H1 (cell line): ENCODE results near the gene GSX1. TPM values are rescaled to one million over a fixed set of nuclear protein-coding genes. Genes with fewer than 3 reads are reported as not detected.

Experiments
- CTCF ChIA-PET: fragments of 300-600 bp; sonication (Branson Sonifier 250); formaldehyde crosslinking; loops from one replicate; lab custom pipeline; 2021; ENCODE audit not compliant: partially characterized antibody; lab: Charles Lee
- POLR2A ChIA-PET: fragments of 300-600 bp; sonication (Branson Sonifier 250); formaldehyde crosslinking; loops from one replicate; lab custom pipeline; 2021; ENCODE audit warnings: inconsistent platforms; ENCODE audit not compliant: partially characterized antibody; lab: Charles Lee
- DNase-seq, 2 experiments: peaks; one replicate each; pipeline versions ENCODE4 v3.0.0 to v3.0.0-alpha.2; 2010 to 2022; ENCODE audit warnings: low spot score in 2 of 2, low read depth in 1 of 2, mixed read lengths in 1 of 2
- FAIRE-seq: peaks from 2 replicates; lab custom pipeline; 2011; peaks lifted over from hg19 to GRCh38; lab: Jason Lieb, UNC
- H2AFZ ChIP-seq: 2 replicates; pipeline ENCODE4 v1.8.1; 2012; ENCODE audit warnings: low read length, inconsistent platforms
- H2AK5ac ChIP-seq: 2 replicates; pipeline ENCODE4 v1.6.1; 2013; ENCODE audit warnings: low read depth, low read length
- H2BK120ac ChIP-seq: replicated peaks from 2 replicates; pipeline ENCODE3; 2013; ENCODE audit warnings: low read depth, low read length, inconsistent platforms
- H2BK12ac ChIP-seq: 2 replicates; pipeline ENCODE4 v1.6.1; 2013; ENCODE audit warnings: low read depth, low read length
- H2BK15ac ChIP-seq: 2 replicates; pipeline ENCODE4 v1.6.1; 2013; ENCODE audit warnings: low read length
- H2BK20ac ChIP-seq: 2 replicates; pipeline ENCODE4 v1.6.1; 2013; ENCODE audit warnings: low read length
- H2BK5ac ChIP-seq: 2 replicates; pipeline ENCODE4 v1.6.1; 2013; ENCODE audit warnings: low read depth, low read length
- H3K14ac ChIP-seq: 2 replicates; pipeline ENCODE4 v1.6.1; 2013; ENCODE audit warnings: inconsistent platforms; ENCODE audit not compliant: insufficient read length
- H3K18ac ChIP-seq: 2 replicates; pipeline ENCODE4 v1.6.1; 2013; ENCODE audit warnings: low read length; ENCODE audit errors: extremely low read depth
- H3K23ac ChIP-seq: 2 replicates; pipeline ENCODE4 v1.6.1; 2013; ENCODE audit warnings: inconsistent platforms; ENCODE audit not compliant: insufficient read length
- H3K23me2 ChIP-seq: 2 replicates; pipeline ENCODE4 v1.6.1; 2013; ENCODE audit warnings: low read depth, low read length
- H3K27ac ChIP-seq: 2 replicates; pipeline ENCODE4 v1.6.1; 2011; ENCODE audit warnings: low read depth, low read length, inconsistent platforms
- H3K27me3 ChIP-seq, 4 experiments: replicated peaks in 1 of 4; 1 replicate in 1 of 4; 2 replicates in 3 of 4; pipeline versions ENCODE4 v1.6.1 to v1.8.1; 2011 to 2013; ENCODE audit warnings: low read length in 3 of 4, mild to moderate bottlenecking in 3 of 4, inconsistent platforms in 2 of 4, mixed read lengths in 2 of 4, moderate library complexity in 1 of 4; ENCODE audit not compliant: control insufficient read depth in 3 of 4, insufficient read depth in 3 of 4; ENCODE audit errors: extremely low read depth in 1 of 4
- H3K36me3 ChIP-seq, 4 experiments: 2 replicates each; pipeline versions ENCODE4 v1.6.1 to v1.8.1; 2011 to 2013; ENCODE audit warnings: mild to moderate bottlenecking in 4 of 4, low read length in 3 of 4, moderate library complexity in 2 of 4, control low read depth in 1 of 4, inconsistent platforms in 1 of 4; ENCODE audit not compliant: insufficient read depth in 4 of 4, control insufficient read depth in 2 of 4
- H3K4ac ChIP-seq: replicated peaks from 2 replicates; pipeline ENCODE3; 2013; ENCODE audit warnings: low read length, low read depth, mixed read lengths, inconsistent platforms; ENCODE audit not compliant: insufficient read length
- H3K4me1 ChIP-seq, 4 experiments: replicated peaks in 1 of 4; 1 replicate in 1 of 4; 2 replicates in 3 of 4; pipeline versions ENCODE4 v1.6.1 to v1.8.1; 2011 to 2013; ENCODE audit warnings: low read length in 3 of 4, inconsistent platforms in 2 of 4, mixed read lengths in 1 of 4; ENCODE audit not compliant: insufficient read depth in 4 of 4, control insufficient read depth in 3 of 4
- H3K4me2 ChIP-seq, 2 experiments: 2 replicates each; pipeline versions ENCODE4 v1.6.1 to v1.8.1; 2011 to 2013; ENCODE audit warnings: low read depth in 2 of 2, low read length in 2 of 2, control low read depth in 1 of 2, inconsistent platforms in 1 of 2, mild to moderate bottlenecking in 1 of 2; ENCODE audit not compliant: insufficient read depth in 1 of 2
- H3K4me3 ChIP-seq, 4 experiments: fragments of 200-600, 300-600 bp in 1 of 4; sonication (generic), shearing (Covaris generic), sonication (Bioruptor Twin) in 1 of 4; 2 replicates each; pipeline versions ENCODE4 v1.5.1 to v1.8.1; 2011 to 2016; ENCODE audit warnings: low read length in 4 of 4, low read depth in 3 of 4, control low read depth in 2 of 4, inconsistent platforms in 2 of 4, mild to moderate bottlenecking in 2 of 4, mixed read lengths in 1 of 4, moderate library complexity in 1 of 4; ENCODE audit not compliant: insufficient read depth in 2 of 4; ENCODE audit errors: extremely low read depth in 1 of 4
- H3K56ac ChIP-seq: replicated peaks from 2 replicates; pipeline ENCODE3; 2013; ENCODE audit warnings: low read depth, mild to moderate bottlenecking, mixed read lengths, low read length, inconsistent platforms; ENCODE audit not compliant: insufficient read length
- H3K79me1 ChIP-seq: 2 replicates; pipeline ENCODE4 v1.6.1; 2013; ENCODE audit warnings: low read depth, low read length, control low read depth
- H3K79me2 ChIP-seq, 2 experiments: 2 replicates each; pipeline versions ENCODE4 v1.6.1 to v1.8.1; 2012 to 2013; ENCODE audit warnings: low read length in 2 of 2, mild to moderate bottlenecking in 2 of 2, inconsistent platforms in 1 of 2; ENCODE audit not compliant: insufficient read depth in 2 of 2, control insufficient read depth in 1 of 2
- H3K9ac ChIP-seq, 4 experiments: replicated peaks in 1 of 4; 1 replicate in 1 of 4; 2 replicates in 3 of 4; pipeline versions ENCODE4 v1.6.1 to v1.8.1; 2011 to 2013; ENCODE audit warnings: low read depth in 3 of 4, low read length in 3 of 4, control low read depth in 2 of 4, mild to moderate bottlenecking in 2 of 4, moderate library complexity in 2 of 4, inconsistent platforms in 1 of 4; ENCODE audit errors: extremely low read depth in 1 of 4
- H3K9me3 ChIP-seq, 2 experiments: 2 replicates each; pipeline versions ENCODE4 v1.6.1 to v1.8.1; 2012 to 2013; ENCODE audit warnings: mild to moderate bottlenecking in 2 of 2, moderate library complexity in 2 of 2, control low read depth in 1 of 2, inconsistent platforms in 1 of 2, low read depth in 1 of 2, low read length in 1 of 2, mixed read lengths in 1 of 2; ENCODE audit not compliant: insufficient read depth in 2 of 2
- H4K20me1 ChIP-seq, 2 experiments: replicated peaks in 1 of 2; 2 replicates each; pipeline versions ENCODE3 to v1.8.1; 2011 to 2013; ENCODE audit warnings: inconsistent platforms in 2 of 2, low read length in 2 of 2, mild to moderate bottlenecking in 1 of 2; ENCODE audit not compliant: insufficient read depth in 2 of 2, control insufficient read depth in 1 of 2
- H4K5ac ChIP-seq: 2 replicates; pipeline ENCODE4 v1.6.1; 2013; ENCODE audit warnings: low read length, low read depth, mixed read lengths, inconsistent platforms; ENCODE audit not compliant: insufficient read length
- H4K8ac ChIP-seq: 2 replicates; pipeline ENCODE4 v1.8.0; 2013; ENCODE audit warnings: mild to moderate bottlenecking, moderate library complexity, low read length, inconsistent platforms; ENCODE audit not compliant: insufficient read depth; ENCODE audit errors: extremely low read depth
- H4K91ac ChIP-seq: replicated peaks from 2 replicates; pipeline ENCODE3; 2013; ENCODE audit warnings: low read length, mixed read lengths, inconsistent platforms; ENCODE audit not compliant: insufficient read length
- RAD21 ChIP-seq, 2 experiments: IDR thresholded peaks in 1 of 2; conservative IDR thresholded peaks in 1 of 2; 2 replicates each; pipeline ENCODE4 v1.6.1; 2011; ENCODE audit warnings: low read depth in 2 of 2, low read length in 2 of 2, improper control_type of control experiment in 1 of 2, inconsistent platforms in 1 of 2, mild to moderate bottlenecking in 1 of 2, moderate library complexity in 1 of 2
- YY1 ChIP-seq: IDR thresholded peaks from 2 replicates; pipeline ENCODE4 v1.6.1; 2011; ENCODE audit warnings: low read depth, mild to moderate bottlenecking, low read length
- WGBS, 2 experiments: shearing (Covaris generic) in 1 of 2; methylation state at CpG; one replicate each; pipeline versions ENCODE4 v1.1.6 to v1.1.7; 2013 to 2015; ENCODE audit warnings: low lambda C conversion rate in 2 of 2, mixed read lengths in 2 of 2, inconsistent platforms in 1 of 2, low coverage in 1 of 2, missing lambda C conversion rate in 1 of 2; ENCODE audit not compliant: insufficient replicate concordance in 2 of 2, insufficient coverage in 1 of 2, insufficient read length in 1 of 2; ENCODE audit errors: extremely low coverage in 1 of 2, missing lambda C conversion rate in 1 of 2; 5-methylcytosine and 5-hydroxymethylcytosine counted together
- polyA plus RNA-seq, 7 experiments: library from polyadenylated mRNA; depleted of rRNA in 3 of 7; stranded (reverse) in 5 of 7; unstranded in 2 of 7; fragments of >200 nt in 5 of 7; fragments of 200-250 nt in 2 of 7; gene quantifications; 1 replicate in 5 of 7; 2 replicates in 1 of 7; 4 replicates in 1 of 7; pipeline versions ENCODE4 v1.2.1 to v1.2.3, GENCODE V29; 2011 to 2013; ENCODE audit warnings: missing spikeins in 2 of 7, mixed read lengths in 2 of 7
- total RNA-seq: library from RNA; stranded (reverse); fragmentation: NEBNext Ultra II Directional; extraction: Animal tissue kit (Norgen Biotek cat#: 25700); gene quantifications from 2 replicates; pipeline ENCODE4 v1.2.1, GENCODE V29; 2021
- TF ChIP-seq, protein P1 (sequence below), 3 experiments: IDR thresholded peaks; 1 replicate in 2 of 3; 2 replicates in 1 of 3; pipeline versions ENCODE4 v1.5.1 to v1.6.1; 2011; ENCODE audit warnings: low read length in 3 of 3, mild to moderate bottlenecking in 3 of 3, inconsistent platforms in 2 of 3, low read depth in 1 of 3, moderate library complexity in 1 of 3; ENCODE audit not compliant: insufficient read depth in 1 of 3; ENCODE audit errors: control extremely low read depth in 1 of 3

The GSX1 gene
- total and polyA plus RNA-seq, 2 of the 8 experiments (the other 6 are each of a cell fraction or from before 2014, with no cell fraction given) = not detected

GRCh38 chr13:27765650-27766049 lies 26.6 kb upstream of the GSX1 start:
- Histone ChIP-seq H2BK12ac (no peak overlapping the region), H3K56ac (no peak overlapping the region), H4K8ac (no peak overlapping the region), H3K9ac (no peak overlapping the region), H2AK5ac (no peak overlapping the region), H2BK20ac (no peak overlapping the region), H3K23me2 (no peaks in the 10 kb centered on the region), H2BK5ac (no peak overlapping the region), H3K23ac (no peak overlapping the region), H3K27ac (no peak overlapping the region), H3K9me3 (no peaks in the 10 kb centered on the region), H3K79me2 (no peaks in the 10 kb centered on the region), H3K4me2 (no peak overlapping the region), H4K91ac (no peak overlapping the region), H4K5ac (no peak overlapping the region), H3K4me1 (no peaks in the 10 kb centered on the region), H2BK120ac (no peak overlapping the region), H3K36me3 (no peaks in the 10 kb centered on the region), H3K4me3 (no peak overlapping the region), H3K27me3 (no peaks in the 10 kb centered on the region), H2AFZ (peak overlapping the region; percentile 68; the same call in 1 of the 2 replicates), H3K18ac (no peak overlapping the region), H4K20me1 (no peaks in the 10 kb centered on the region), H3K4ac (no peak overlapping the region), H3K14ac (no peak overlapping the region), H3K79me1 (no peaks in the 10 kb centered on the region), H2BK15ac (no peak overlapping the region)
- ChIA-PET CTCF (interaction anchor here (0.7 to 13.5 kb wide), 3 partner anchors 19 to 236 kb away, joined by 3 to 241 read pairs (median 3); no protein-coding TSS in a partner anchor), POLR2A (interaction anchor here (0.6 kb wide), 1 partner anchor 352 kb away, joined by 3 read pairs; no protein-coding TSS in a partner anchor)
- DNase-seq (no peak), FAIRE-seq (no peak)
- TF ChIP-seq, protein P1, sequence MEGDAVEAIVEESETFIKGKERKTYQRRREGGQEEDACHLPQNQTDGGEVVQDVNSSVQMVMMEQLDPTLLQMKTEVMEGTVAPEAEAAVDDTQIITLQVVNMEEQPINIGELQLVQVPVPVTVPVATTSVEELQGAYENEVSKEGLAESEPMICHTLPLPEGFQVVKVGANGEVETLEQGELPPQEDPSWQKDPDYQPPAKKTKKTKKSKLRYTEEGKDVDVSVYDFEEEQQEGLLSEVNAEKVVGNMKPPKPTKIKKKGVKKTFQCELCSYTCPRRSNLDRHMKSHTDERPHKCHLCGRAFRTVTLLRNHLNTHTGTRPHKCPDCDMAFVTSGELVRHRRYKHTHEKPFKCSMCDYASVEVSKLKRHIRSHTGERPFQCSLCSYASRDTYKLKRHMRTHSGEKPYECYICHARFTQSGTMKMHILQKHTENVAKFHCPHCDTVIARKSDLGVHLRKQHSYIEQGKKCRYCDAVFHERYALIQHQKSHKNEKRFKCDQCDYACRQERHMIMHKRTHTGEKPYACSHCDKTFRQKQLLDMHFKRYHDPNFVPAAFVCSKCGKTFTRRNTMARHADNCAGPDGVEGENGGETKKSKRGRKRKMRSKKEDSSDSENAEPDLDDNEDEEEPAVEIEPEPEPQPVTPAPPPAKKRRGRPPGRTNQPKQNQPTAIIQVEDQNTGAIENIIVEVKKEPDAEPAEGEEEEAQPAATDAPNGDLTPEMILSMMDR (IDR thresholded peaks at IDR 0.05; ENCODE audit: control extremely low read depth in 1 of 3, insufficient read depth in 1 of 3, low read depth in 1 of 3, low read length in 3 of 3) = peak; percentile 5 to 22 (median 15); a peak in 3 of 4 replicates
- TF ChIP-seq RAD21 (IDR thresholded peaks at IDR 0.05 in 1 of 2, conservative IDR thresholded peaks at IDR 0.05 in 1 of 2; ENCODE audit: low read depth in 2 of 2, low read length in 2 of 2) (peak; percentile 2 to 14; a peak in 1 of 4 replicates), YY1 (no peak)
- WGBS, 2 experiments = 76% methylated on average over 9 of the region's 9 CpGs; no CpG with 5 or more reads in 1 of the 2 experiments
